ENCODE data around the gene WDR93.

DNA sequence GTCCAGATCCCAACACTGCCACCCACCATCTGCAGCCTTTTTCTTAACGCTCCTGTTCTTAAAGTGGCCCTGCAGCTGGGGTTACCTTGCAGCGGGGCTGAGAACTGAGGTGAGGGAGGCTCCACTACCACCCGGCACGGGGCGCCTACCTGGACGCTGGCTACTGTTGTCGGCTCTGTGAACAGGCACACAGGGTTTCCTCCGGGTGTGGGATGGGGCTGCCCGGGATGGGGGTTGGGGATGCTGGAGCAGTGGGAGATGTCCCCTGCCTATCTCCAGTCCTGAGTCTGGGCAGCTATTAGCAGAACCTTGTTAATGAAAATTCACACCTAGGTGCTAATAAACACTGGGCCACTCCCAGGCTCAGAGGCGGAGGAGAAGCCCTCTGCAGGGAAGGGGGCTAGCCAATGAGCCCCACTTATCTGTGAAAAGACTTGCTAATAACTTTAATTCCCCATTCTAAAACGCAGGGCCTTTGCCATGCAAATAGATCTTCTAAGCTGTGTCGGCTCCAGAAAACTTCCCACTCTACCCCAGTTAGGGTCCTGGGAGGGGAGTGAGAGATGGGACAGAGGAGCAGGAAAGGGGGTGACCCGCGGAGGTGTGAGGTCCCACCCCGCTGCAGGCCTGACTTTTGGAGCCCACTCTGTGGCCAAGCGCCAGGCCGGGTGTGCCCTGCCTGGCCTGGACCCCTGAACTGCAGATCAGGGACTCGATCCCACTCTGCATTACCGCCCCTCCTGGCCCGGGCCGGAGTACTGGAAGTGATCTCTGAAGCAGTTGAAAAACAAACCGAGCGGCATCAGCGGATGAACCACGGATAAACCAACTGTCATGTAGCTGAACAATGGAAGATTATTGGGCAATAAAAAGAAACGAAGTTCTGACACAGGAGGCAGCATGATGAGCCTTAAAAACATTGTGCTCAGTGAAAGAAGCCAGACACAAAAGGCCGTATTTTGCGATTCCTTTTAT lies 57.4 kb downstream of the WDR93 start:
- TF ChIP-seq, protein P1, sequence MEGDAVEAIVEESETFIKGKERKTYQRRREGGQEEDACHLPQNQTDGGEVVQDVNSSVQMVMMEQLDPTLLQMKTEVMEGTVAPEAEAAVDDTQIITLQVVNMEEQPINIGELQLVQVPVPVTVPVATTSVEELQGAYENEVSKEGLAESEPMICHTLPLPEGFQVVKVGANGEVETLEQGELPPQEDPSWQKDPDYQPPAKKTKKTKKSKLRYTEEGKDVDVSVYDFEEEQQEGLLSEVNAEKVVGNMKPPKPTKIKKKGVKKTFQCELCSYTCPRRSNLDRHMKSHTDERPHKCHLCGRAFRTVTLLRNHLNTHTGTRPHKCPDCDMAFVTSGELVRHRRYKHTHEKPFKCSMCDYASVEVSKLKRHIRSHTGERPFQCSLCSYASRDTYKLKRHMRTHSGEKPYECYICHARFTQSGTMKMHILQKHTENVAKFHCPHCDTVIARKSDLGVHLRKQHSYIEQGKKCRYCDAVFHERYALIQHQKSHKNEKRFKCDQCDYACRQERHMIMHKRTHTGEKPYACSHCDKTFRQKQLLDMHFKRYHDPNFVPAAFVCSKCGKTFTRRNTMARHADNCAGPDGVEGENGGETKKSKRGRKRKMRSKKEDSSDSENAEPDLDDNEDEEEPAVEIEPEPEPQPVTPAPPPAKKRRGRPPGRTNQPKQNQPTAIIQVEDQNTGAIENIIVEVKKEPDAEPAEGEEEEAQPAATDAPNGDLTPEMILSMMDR (IDR thresholded peaks at IDR 0.05), result no peak
- TF ChIP-seq POLR2A (IDR thresholded peaks at IDR 0.05), result no peak
- TF ChIP-seq POLR2AphosphoS5 (IDR thresholded peaks at IDR 0.05; ENCODE audit: insufficient read depth in 1 of 2, low read depth in 1 of 2), result no peak

Measured in vagina (tissue), 2 donors.